K562 (cell line): ENCODE data around the gene STK16. TPM values are rescaled to one million over a fixed set of nuclear protein-coding genes. Genes with fewer than 3 reads are reported as not detected.

Experiments used
- CBX2 ChIP-seq: fragments of 200-600 bp; sonication (generic); IDR thresholded peaks from one replicate; pipeline ENCODE4 v1.6.1; 2012; ENCODE audit warnings: mild to moderate bottlenecking, low read length, inconsistent platforms; ENCODE audit not compliant: insufficient read depth, poor library complexity, severe bottlenecking
- CCAR2 ChIP-seq: fragments of 200-400 bp; formaldehyde crosslinking; IDR thresholded peaks from 2 replicates; pipeline ENCODE4 v1.6.1; 2017; ENCODE audit warnings: mild to moderate bottlenecking, low read depth, low read length
- COPS2 ChIP-seq: fragments of 450-650 bp; conservative IDR thresholded peaks from 2 replicates; pipeline ENCODE4 v1.6.1; 2016; ENCODE audit warnings: mild to moderate bottlenecking, moderate library complexity
- CTBP1 ChIP-seq: fragments of 450-650 bp; IDR thresholded peaks from 2 replicates; pipeline ENCODE4 v1.6.1; 2016; ENCODE audit warnings: borderline replicate concordance
- DIDO1 ChIP-seq: fragments of 450-650 bp; IDR thresholded peaks from 2 replicates; pipeline ENCODE4 v1.6.1; 2016; ENCODE audit warnings: low read depth, missing biosample characterization, missing genetic modification characterization
- E2F4 ChIP-seq: sonication (generic); formaldehyde crosslinking; IDR thresholded peaks from 2 replicates; pipeline ENCODE4 v1.8.0; 2022; ENCODE audit warnings: mild to moderate bottlenecking, low read depth, missing genetic modification reagents
- ELF2 ChIP-seq: fragments of 250-450 bp; sonication (Bioruptor Pico); IDR thresholded peaks from 2 replicates; pipeline ENCODE4 v1.5.0; 2021; ENCODE audit warnings: mild to moderate bottlenecking
- EZH2 ChIP-seq: IDR thresholded peaks from 2 replicates; pipeline ENCODE4 v1.6.1; 2012; ENCODE audit warnings: low read depth, mild to moderate bottlenecking, inconsistent platforms, low read length, borderline replicate concordance
- HNRNPLL ChIP-seq: fragments of 200-400 bp; formaldehyde crosslinking; IDR thresholded peaks from 2 replicates; pipeline ENCODE4 v1.6.1; 2017; ENCODE audit warnings: low read length, low read depth, mild to moderate bottlenecking; ENCODE audit not compliant: poor library complexity, severe bottlenecking
- MBD2 ChIP-seq: sonication (generic); IDR thresholded peaks from 2 replicates; pipeline ENCODE4 v1.6.1; 2016; ENCODE audit warnings: low read depth, borderline replicate concordance
- MTA1 ChIP-seq: fragments of 450-650 bp; IDR thresholded peaks from 2 replicates; pipeline ENCODE4 v1.6.1; 2017; ENCODE audit warnings: borderline replicate concordance
- NR4A1 ChIP-seq, 2 experiments: fragments of 250-450 bp in 1 of 2; fragments of 450-650 bp in 1 of 2; sonication (Bioruptor Pico) in 1 of 2; IDR thresholded peaks; 2 replicates each; pipeline versions ENCODE4 v1.4.0 to v1.6.1; 2016 to 2020; ENCODE audit warnings: mild to moderate bottlenecking in 2 of 2, missing compliant biosample characterization in 1 of 2, missing genetic modification characterization in 1 of 2, moderate library complexity in 1 of 2
- SP1 ChIP-seq: sonication (generic); formaldehyde crosslinking; IDR thresholded peaks from 2 replicates; pipeline ENCODE4 v1.8.1; 2022; ENCODE audit warnings: mild to moderate bottlenecking, missing genetic modification reagents
- SRSF1 ChIP-seq: fragments of 200-400 bp; formaldehyde crosslinking; IDR thresholded peaks from 2 replicates; pipeline ENCODE4 v1.6.1; 2017; ENCODE audit warnings: mild to moderate bottlenecking, low read depth, low read length, moderate library complexity
- TAF15 ChIP-seq: fragments of 200-400 bp; formaldehyde crosslinking; IDR thresholded peaks from 2 replicates; pipeline ENCODE4 v1.6.1; 2017; ENCODE audit warnings: mild to moderate bottlenecking, low read depth, low read length, moderate library complexity
- TCF3 ChIP-seq: sonication (generic); formaldehyde crosslinking; IDR thresholded peaks from 2 replicates; pipeline ENCODE4 v1.4.0; 2020; ENCODE audit warnings: mild to moderate bottlenecking, missing genetic modification reagents
- TEAD1 ChIP-seq, 2 experiments: fragments of 450-650 bp in 1 of 2; sonication (generic) in 1 of 2; formaldehyde crosslinking; IDR thresholded peaks; 2 replicates each; pipeline versions ENCODE4 v1.4.0 to v1.8.0; 2020 to 2022; ENCODE audit warnings: mild to moderate bottlenecking in 2 of 2, missing genetic modification reagents in 1 of 2
- TRIM28 ChIP-seq: fragments of 450-650 bp; IDR thresholded peaks from 2 replicates; pipeline ENCODE4 v1.6.1; 2017
- ZBTB1 ChIP-seq: sonication (generic); formaldehyde crosslinking; IDR thresholded peaks from 2 replicates; pipeline ENCODE4 v1.8.1; 2023; ENCODE audit warnings: missing genetic modification reagents, low read depth, mild to moderate bottlenecking, borderline replicate concordance
- ZBTB49 ChIP-seq: sonication (generic); formaldehyde crosslinking; IDR thresholded peaks from 2 replicates; pipeline ENCODE4 v1.8.0; 2022; ENCODE audit warnings: missing genetic modification reagents, mild to moderate bottlenecking, borderline replicate concordance
- ZFP36 ChIP-seq: fragments of 150-350 bp; IDR thresholded peaks from 2 replicates; pipeline ENCODE4 v1.6.1; 2018; ENCODE audit warnings: low read length, low read depth; ENCODE audit not compliant: partially characterized antibody
- ZNF263 ChIP-seq: sonication (generic); formaldehyde crosslinking; IDR thresholded peaks from 2 replicates; pipeline ENCODE4 v1.8.0; 2022; ENCODE audit warnings: mild to moderate bottlenecking, missing genetic modification reagents, borderline replicate concordance
- polyA plus RNA-seq, 8 experiments: library from polyadenylated mRNA; depleted of rRNA in 4 of 8; stranded (reverse) in 5 of 8; unstranded in 3 of 8; fragments of >200 nt; fragmentation: Nextera tagmentation in 2 of 8; fragmentation: Illumina TruSeq in 1 of 8; extraction: Ambion mirVana in 2 of 8; extraction: Trizol in 1 of 8; gene quantifications; 2 replicates each; pipeline versions ENCODE4 v1.2.1 to v1.2.3, GENCODE V29; 2011 to 2014; ENCODE audit warnings: inconsistent platforms in 1 of 8, missing spikeins in 1 of 8
- total RNA-seq, 7 experiments: library from RNA; depleted of rRNA in 6 of 7; stranded (reverse); fragments of >200 nt in 6 of 7; fragmentation: Illumina TruSeq in 2 of 7; extraction: Trizol in 2 of 7; gene quantifications; 2 replicates each; pipeline versions ENCODE4 v1.2.1 to v1.2.3, GENCODE V29; 2011 to 2021; ENCODE audit warnings: low replicate concordance in 1 of 7

Gene STK16
- total and polyA plus RNA-seq, 9 of the 15 experiments (the other 6 are each of a cell fraction or from before 2014, with no cell fraction given) = 5.4 to 36.2 (median 17.8) TPM

DNA sequence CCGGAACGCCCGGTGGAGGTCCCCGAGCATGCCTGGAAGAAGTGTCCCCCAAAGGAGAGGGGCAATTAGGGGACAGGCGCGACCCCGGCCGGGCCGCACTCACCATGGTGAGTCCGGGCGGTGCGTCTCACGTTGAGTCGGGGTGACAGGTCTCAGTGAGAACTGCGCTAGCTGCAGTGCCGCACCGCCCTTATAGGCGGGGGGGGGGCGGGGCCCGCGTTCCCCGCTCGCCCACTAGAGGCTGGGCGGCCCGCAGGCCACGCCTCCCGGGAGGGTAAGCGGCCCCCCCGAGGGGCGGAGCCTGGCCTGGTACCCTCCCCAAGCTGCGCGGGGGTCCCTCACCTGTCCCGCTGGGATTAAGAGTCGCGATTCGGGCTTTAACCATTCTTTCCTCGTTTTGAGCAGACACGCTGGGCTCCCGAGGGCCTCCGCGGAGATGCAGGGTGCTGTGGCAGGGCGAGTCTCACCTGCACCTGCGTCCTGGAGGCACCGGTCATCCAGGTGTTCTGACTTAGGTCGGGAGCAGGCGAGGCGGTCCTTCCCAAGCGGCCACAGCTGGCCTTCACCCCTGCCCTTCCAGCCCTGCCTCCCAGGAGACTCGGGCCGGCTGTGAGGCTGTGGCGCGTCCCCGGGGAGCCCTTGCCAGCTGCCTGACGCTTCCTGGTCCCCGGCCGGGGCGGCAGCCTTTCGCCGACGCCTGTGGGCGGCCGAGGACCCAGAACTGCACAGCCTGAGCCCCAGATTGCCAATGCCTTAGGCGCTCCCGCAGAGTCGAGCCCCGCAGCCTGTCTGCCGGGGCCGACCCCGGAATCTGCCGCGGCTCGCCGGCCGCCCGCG is 8.7 kb downstream of the STK16 start, which contains the start of gene TUBA4A (continued):
- no peak for TF ChIP-seq ZBTB49 (CRISPR knock-in tag)
- TF ChIP-seq ZBTB1 (CRISPR knock-in tag) = no peak
- TF ChIP-seq TCF3 (CRISPR knock-in tag) = no peak
- no peak for TF ChIP-seq E2F4 (CRISPR knock-in tag)
- TF ChIP-seq CCAR2 = no peak
- TF ChIP-seq TRIM28 = no peak
- TF ChIP-seq COPS2 = no peak
- no peak for TF ChIP-seq TEAD1 (CRISPR knock-in tag; IDR thresholded peaks at IDR 0.05)
- TF ChIP-seq EZH2 = no peak
- TF ChIP-seq HNRNPLL = peak; percentile 20
- TF ChIP-seq CBX2 = no peak
- TF ChIP-seq ZFP36 = no peak
- TF ChIP-seq MBD2 = peak; percentile 29; the same call in 1 of the 2 replicates
- peak; percentile 71 for TF ChIP-seq CTBP1
- no peak for TF ChIP-seq TAF15
- peak; percentile 73; the same call in 1 of the 2 replicates for TF ChIP-seq SP1
- TF ChIP-seq SRSF1 = no peak
- no peak for TF ChIP-seq NR4A1 (CRISPR knock-in tag; IDR thresholded peaks at IDR 0.05)
- TF ChIP-seq NR4A1 (tag; IDR thresholded peaks at IDR 0.05) = no peak
- no peak for TF ChIP-seq ZNF263
- no peak for TF ChIP-seq ELF2 (CRISPR knock-in tag)
- TF ChIP-seq DIDO1 (tag) = no peak
- no peak for TF ChIP-seq MTA1
